Measurements from ENCODE around the gene CERK.
"Not testable (repeated sequence)": the region's sequence is repeated elsewhere in the genome, so short reads cannot be mapped to it uniquely, and the experiment has no call there.

Gene CERK

DNA sequence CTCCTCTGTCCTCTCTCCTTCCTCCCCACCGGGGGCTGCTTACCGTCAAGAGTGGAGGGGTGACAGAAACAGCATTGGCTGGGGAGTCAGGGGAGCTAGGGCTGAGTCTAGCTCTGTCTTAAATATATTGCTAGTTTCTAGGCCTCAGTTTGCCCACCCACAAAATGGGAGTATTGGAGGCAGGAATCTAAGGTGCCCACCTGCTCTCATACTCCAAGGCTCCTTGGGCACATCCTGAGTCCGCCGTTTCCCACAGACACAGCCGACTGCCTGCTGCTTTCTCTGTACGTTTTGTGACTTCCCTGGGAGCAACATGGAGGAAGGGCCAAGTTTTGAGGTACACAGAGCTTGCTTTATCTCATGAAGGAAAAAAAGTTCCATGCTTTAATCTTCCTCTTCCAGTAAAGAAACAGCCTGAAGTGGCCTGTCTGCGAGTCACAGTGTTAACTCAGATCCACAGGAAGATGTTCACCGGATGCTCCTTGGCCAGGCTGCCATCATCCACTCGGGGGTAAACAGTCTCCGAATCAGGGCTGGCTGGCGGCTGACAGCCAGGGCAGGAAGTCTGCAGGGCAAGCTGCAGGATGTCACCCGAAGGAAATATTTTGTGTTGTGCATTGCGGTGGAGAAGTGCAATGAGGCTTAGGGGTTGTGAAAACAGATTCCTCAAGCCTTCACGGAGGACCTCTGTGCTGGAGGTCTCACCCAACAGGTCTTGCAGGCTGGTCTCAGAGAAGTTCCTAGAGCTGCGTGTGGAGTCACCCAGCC is 11.0 kb upstream of the CERK start:
- peak; percentile 72 for DNase-seq

DNA sequence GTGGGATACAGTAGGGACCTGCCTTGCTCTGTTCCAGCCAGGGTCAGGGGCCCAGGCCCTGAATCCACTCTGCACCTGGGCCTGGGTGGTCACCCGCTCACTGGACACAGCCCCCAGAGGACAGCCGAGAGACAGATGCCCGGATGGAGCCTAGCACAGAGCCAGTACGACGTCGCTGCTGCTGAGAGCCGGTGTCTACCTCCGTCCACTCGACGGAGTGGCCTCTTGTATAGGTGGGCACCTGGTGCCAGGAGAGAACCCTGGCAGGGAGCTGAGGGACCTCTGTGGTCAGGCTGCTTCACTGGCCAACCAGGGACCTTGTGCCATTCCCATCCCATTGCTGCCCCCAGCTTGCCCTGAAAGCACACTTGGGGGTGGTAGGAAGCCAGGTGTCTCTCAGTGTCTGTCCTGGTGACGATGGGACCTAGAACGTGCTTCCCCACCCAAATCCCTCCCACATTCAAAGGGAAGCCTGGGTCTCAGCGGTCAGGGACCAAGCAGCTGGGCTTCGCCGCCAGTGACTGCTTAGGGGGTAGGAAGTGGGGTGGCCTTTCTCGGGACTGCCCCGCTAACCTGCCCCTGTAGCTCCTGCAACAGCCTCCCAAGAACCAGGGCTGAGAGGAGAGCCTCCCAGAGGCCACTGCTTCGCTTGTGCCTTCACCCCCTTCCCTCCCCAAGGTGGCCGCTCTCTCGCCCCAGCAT is 10.3 kb upstream of the CERK start:
- no peak for DNase-seq

DNA sequence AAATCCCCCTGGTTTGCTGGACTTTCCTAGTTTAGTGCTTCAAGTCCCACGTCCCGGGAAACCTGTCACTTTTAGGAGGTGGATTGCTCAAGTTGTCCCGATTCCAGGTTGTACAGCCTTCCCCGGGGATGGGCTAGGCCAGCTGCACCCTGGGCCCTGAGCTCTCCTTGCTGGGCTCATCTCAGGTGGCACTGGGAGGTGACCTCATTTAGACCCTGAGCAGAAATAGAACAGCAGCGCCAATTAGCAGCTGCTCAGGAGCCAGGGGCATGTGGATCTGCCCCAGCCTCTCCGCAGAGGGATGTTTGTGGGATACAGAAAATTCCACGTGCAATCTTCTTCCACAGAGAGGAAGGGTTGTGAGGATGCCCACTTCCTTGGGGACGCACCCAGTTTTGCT is 9.6 kb upstream of the CERK start:
- no peak for DNase-seq

DNA sequence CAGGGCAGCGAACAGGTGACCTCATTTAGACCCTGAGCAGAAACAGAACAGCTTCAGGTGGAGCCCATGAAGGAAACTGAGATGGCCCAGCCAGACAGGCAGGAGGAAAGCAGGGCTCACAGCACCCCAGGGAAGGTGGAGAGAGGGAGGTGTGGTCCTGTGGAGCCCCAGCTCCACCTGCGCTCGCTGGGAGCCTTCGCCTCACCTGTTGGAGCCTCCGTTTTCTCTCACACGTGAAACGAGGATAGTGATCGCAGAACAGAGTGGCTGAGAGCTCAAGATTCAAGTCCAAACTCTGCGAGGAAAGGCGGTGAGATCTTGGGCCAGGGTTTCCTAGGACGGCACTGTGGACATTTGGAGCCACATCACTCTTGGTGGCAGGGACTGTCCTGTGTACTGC is 8.6 kb upstream of the CERK start:
- no peak for DNase-seq

DNA sequence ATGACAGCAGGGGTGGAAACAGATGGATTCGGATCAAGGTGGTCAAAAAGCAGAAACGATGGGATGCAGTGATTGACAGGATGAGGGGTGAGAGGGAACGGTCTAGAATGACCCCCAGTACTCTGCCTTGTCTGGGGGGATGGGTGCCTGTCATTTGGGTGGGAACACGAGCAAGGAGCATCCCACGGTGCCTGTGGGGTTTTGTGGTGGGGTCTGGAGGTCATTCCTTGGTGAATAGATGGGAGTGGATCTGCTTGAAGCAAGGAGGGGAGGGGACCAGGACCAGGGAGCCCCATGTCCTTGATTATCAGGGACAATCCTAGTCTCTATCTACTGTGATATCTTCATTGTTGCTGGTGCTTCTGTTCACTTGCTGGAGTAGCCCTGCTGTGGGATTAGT is 8.1 kb upstream of the CERK start:
- no peak for DNase-seq

DNA sequence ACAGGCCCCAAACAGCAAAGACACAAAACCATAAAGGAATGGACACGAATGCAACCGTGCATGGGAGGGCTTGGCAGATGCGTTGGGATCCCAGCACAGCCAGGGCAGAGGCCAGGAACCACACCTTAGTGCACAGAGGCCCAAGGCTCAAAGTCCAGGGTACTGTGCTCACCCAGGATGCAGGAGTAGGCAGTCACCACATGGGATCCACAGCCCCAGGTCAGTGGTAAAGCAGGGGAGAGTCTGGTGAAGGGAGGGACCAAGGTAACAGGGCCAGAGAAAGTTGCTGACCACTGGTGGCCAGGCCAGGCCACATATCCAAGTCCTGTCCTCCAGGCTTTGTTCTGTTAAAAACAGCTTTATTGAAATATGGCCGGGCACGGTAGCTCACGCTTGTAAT is 6.5 kb upstream of the CERK start:
- no peak for DNase-seq

DNA sequence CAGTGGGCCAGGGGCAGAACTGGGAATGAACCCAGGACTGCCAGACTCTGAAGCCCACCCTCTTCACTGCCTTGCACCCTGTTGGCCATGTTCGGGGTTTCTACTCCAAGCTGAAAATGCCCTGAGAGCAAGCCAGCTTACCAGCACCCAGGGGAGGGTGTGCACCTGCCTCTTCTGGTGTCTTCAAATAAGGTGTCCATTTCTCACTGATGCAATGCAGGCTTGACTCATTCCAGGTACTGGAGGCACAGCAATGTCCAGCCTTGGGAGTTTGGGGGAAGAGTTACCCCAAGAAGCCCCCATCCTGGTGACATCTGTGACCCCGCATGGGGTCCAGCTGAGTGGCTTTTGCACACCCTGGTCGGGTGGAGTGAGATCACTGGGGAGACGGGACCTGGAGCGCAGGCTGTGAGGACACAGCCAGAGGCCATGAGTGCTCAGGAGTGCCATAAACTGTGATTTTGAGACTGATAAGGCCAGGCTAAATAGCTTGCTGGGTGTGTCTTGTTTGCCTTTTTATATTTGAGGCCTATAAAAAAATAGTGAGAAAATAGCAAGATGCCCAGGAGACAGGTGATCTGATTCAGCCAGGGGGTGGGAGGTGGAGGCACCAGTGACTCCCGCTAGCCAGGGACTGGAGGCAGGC is 4.6 kb upstream of the CERK start:
- DNase-seq: no peak

DNA sequence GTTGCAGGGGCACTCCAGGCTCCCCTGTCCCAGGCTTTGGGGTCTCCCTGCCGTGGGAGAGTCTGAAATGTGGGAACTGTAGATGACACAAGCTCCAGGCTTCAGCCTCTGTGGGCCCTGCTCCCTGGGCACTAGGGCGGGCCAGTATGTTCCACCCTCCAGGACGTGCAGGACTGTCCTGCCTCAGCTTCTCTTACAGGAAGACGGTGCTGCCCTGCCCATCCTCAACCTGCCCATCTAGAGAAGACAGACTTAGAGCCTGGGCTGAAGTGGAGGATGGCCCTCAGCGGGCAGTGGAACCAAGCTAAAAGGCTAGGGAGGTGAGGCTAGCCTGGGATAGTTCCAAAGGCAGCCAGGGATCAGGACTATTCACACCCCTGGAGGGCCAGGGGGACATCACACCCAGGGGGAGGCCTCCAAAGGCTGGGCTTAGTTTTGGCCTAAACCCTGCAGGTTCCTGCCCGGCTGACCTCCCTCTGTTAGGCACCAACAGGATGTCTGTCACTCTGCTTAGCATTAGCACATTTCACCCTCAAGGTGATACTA is 4.0 kb upstream of the CERK start:
- DNase-seq: no peak

DNA sequence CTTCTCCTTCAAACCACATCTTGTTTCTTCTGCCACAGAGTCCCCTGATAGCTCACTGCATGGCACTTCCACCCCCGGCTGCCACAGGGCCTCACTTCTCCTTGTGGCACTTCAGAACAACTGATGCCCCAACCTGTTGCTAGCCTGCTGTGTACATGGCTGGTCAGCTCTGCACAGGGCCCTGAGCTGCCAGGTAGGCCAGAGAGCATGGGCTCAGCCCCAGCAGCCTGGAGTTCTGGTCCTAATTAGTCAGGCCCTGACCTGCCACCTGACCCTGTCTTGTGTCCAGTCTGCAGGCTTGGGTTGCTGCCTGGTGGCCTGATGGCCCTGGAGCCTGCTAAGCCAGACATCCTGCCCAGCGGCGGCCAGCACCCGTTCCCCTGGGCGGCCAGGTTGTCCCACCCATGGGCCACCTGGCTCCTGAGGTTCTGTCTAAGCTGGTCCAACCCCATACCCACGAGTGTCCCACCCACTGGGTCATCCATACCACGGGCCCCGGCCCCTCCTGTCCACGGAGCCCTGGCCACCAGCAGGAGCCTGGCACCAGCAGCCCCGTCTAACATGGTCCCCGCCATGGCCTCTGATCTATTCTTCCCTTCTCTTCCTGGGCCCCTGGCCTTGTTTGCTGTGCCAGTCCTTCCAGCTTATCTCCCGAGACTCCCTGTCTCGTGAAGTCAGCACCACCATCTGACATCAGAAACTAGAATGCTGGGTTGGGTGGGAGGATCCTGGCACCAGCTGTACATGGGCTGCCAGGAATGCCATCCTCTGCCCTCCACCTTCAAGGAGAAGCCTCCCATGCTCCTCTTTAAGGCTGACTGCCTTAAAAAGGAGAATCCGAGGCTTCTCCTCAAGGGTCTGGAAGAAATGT is 3.1 kb upstream of the CERK start:
- no peak for DNase-seq

DNA sequence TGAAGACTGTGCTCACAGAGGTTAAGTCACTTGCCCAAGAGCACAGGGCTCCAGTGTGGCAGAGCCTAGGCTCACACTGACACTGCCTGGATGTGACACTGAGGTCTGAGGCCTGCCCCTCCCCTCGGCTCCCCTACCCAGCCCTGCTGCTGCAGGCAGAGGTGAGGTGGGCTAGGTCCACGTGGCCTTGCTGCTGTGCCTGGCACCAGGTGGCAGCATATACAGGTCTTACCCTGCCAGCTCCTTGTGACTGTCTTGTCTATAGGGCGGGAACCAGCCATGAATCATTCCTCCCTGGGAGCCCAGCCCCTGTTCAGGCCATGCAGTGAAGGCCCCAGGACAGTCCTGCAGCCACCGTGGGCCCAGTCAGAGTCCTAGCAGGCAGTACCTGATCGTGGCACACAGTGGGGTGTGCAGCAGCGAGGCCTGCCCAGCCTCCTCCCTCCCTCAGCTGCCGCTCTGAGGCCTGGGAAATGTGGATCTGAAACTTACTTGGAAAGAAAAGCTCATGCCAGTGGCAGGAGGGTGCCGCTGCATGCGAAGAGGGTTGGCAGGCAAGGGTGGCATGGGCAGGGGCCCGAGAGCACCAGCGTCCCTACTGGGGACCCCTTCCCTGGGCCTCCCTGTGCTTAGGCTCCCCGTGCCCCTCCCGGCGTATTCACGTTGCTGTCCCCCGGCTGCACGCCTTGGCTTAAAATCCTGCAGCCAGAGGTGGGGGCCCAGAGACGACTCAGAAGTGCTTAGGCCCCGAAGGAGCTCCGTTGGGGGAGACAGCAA is 1.2 kb upstream of the CERK start:
- DNase-seq: no peak

DNA sequence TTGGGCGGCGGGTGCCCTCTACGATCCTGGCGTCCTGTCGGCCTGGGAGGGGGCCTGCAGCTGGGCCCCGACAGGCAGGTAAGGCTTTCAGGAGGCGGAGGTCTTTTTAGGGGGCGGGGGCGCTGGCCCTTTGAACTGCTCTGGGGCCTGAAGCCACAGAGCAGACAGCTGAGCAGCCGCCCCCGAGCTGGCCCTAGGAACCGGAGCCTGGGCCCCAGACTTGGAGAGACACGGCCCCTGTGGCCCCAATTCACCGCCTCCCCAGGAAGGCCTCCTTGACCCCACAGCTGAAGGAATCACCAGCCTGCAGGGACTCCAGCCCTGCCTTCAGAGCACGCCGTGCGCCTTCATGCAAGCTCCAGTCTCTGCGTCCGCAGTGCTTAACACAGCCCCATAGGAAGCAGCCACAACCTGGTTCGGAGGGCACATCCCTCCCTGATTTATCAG is 618 bp upstream of the CERK start:
- no peak for DNase-seq

DNA sequence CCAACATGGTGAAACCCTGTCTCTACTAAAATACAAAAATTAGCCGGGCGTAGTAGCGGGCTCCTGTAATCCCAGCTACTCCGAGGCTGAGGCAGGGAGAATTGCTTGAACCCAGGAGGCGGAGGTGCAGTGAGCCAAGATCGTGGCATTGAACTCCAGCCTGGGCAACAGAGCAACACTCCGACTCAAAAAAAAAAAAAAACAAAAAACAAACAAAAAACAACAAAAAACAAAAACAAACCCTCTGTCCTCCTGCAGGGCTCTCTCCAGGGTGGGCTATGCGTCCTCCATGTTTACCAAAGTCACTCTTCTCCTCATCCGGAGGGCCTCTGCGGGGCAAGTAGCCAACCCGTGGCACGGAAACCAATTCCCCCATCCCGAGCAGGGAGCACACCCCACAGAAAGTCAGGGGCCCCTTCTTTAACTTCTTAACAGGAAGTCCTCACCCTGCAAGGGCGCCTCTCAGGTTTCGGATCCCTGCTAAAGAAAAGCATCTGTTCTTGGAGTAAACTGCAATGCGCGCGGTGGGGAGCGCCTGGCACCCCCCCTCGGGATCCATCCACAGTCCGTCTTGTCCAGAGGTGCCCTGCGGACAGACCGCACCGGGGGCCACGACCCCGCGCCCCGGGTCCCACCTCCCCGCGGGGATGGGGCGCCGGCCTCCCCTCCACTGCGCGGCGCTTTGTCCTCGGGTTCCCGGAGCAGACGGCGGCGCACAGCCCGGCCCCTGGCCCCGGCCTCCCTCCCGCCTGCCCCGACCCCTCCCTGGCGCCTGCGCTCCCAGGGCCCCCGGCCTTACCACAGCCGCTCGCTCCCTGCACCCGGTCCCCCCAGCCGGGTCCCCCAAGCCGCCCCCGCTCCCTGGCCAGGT is 712 bp downstream of the CERK start:
- peak; percentile 74 for DNase-seq

DNA sequence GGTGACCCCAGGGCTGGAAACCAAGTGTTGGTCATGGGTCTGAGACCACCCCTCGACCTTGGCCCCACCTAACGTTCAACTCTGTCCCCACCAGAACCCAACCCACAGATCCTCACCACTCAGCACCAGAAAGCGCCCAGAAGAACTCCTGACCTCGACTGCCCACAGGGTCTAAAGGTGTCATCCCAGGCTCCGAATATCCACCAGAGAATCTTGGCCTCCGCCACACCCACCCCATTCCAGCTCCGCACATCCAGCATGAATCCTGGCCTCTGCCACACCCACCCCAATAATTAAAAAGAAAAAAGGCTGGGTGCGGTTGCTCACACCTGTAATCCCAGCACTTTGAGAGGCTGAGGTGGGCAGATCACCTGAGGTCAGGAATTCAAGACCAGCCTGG is 1.3 kb downstream of the CERK start:
- no peak for DNase-seq

DNA sequence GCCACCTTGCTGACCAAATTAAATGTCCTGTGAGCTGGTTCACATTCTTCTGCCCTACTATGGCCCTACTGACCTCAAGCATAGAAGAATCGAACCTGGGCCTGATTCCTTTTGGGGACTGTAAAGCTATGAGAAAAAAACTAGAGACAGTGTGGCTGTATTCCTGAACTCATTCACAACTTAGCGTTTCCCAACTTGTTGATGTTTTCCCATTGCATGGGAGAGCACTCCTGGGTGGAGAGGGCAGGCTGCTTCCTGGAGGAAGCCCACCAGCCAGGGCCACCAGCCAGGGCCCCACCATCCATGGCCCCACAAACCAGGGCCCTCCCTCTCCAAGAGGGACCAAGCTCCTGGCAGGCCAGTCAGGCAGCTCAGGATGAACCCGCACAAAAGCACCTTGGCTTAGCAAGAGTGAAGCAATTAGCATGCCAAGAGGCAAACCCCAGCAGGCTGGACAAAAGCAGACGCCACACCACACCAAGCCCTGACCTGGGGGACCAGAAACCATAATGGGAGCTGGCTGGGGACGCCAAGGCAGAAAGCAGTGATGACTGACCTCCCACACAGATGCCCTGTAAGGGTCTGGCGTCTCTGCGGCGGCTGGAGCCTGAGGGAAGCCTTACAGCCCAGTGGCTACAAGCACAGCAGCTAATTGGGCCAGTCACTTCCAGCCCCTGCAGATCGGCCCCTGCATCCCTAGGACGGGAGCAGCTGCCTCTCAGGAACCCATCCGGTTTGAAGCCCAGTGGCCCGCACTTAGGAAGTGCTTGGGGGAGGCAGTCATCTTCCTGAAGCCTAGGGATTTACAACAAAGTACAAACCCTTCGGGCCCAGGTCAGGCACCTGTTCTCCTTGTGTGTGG is 2.1 kb downstream of the CERK start:
- no peak for DNase-seq

DNA sequence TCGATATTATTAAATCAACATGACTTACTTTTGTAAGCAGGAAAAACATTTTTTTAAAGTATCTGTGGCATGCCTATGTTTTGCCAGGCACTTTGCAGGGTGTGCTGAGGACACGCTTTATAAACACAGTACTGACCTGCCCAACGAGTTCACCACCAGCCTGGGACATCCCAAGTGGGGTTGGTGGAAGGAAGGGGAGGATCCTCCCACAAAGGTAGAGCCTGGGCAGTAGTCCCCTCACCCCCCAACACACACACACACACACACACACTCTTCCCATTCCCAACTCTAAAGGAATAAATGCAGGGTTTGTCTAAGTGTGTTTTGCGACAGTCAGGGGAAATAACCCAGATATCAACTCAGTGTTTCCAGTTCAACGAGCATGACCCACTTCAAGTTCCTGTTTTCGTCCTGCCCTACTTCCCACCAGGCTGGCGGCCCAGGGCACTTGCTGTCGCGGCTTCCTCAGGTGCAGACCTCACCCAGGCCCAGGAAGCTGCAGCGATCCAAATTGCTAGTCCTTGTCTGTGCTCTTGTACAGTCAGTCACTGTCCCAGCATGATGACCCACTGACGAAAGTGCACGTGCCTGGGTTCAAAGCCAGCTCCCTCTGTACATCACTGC is 3.1 kb downstream of the CERK start:
- DNase-seq: peak; percentile 71

DNA sequence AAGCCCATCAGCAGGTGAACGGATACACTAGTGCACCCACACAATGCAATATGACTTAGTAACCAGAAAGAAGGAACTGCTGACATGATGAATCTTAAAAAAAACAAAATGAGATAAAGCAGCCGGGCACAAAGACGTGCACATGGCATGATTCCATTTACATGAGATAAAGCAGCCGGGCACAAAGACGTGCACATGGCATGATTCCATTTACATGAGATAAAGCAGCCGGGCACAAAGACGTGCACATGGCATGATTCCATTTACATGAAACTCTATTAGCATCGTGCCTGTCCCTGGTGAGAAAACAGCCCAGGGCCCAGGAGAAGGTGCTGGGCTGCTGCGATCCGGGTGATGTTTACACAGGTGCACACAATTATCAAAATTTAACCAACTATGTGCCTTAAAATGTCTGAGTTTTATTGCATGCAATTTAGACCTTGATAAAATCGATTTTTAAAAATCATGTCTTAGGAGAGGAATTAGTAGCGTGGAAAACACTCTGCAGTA is 3.8 kb downstream of the CERK start:
- DNase-seq: not testable (repeated sequence)

DNA sequence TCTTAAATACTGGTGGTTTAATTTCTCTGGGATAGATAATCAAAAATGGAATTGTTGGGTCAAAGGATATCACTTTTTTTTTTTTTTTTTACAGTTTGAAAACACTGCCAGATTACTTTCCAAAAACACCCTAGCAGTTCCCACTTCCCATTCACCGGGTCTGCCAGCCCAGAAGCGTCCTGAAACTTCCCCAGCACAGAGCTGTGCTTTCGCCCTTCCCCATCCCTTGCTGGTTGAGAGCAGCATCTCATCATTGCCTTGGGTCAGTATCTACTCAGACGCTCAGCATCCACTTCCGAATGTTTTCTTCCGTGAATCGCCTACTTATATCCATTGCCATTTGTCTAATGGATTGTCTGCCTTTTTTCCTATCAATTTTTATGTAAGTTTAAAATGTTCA is 5.5 kb downstream of the CERK start:
- DNase-seq: no peak

DNA sequence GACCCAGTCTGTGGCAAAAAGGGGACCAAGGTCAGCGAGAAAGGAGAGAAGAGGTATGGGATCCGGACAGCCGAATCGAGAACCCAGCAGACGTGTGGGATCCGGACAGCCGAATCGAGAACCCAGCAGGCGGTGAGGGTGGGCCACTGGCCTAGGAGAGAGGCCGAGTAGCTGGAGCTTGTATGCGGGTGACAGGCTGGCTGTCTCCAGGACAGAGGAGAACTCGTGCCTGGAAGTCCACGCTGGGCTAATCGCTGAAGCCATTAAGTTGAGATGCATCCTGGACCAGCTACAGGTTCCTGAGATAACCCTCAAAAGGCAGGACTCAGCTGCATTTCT is 6.0 kb downstream of the CERK start:
- DNase-seq: no peak

All from activated CD8-positive, alpha-beta memory T cell treated with anti-CD3 and anti-CD28 coated beads, Interleukin-2, amount 50 U/mL, for 48 hours (primary cell).